ENCODE measurements around the gene DMD. TPM values are rescaled to one million over a fixed set of nuclear protein-coding genes. Genes with fewer than 3 reads are reported as not detected.

The DMD gene
- total RNA-seq, 1 experiment from 2014 or later, result 2.2 TPM

- in situ Hi-C loops (cut with HindIII; ENCODE audit: low pct_unique_long_range_greater_than_20kb, low sequenced_read_pairs) (no loop called here), intact Hi-C loops (cut with micrococcal nuclease; ENCODE audit: unreplicated experiment) (no loop called here)
- H3K27me3 ChIP-seq (ENCODE audit: control insufficient read depth, insufficient read depth, low read length), result no peaks in the 10 kb centered on the region
- no peaks in the 10 kb centered on the region for H3K36me3 ChIP-seq (ENCODE audit: control insufficient read depth, insufficient read depth, low read length)
- no peak overlapping the region for H3K27ac ChIP-seq (ENCODE audit: low read length)
- ATAC-seq (no peak), DNase-seq (ENCODE audit: low read depth, low spot score) (no peak)
- no TSS peak for BruUV-seq (replicated peaks)
- no peak for TF ChIP-seq REST (IDR thresholded peaks at IDR 0.05; ENCODE audit: insufficient read depth in 1 of 2, low read depth in 2 of 2, low read length in 1 of 2)
- no peak for TF ChIP-seq TCF7L2 (IDR thresholded peaks at IDR 0.05; ENCODE audit: low read depth, low read length)
- no peak for TF ChIP-seq SIN3A (IDR thresholded peaks at IDR 0.05; ENCODE audit: borderline replicate concordance, insufficient read depth, low read depth, low read length)
- no peak for TF ChIP-seq POLR2AphosphoS5 (IDR thresholded peaks at IDR 0.05; ENCODE audit: low read depth, low read length)
- TF ChIP-seq CTCF (IDR thresholded peaks at IDR 0.05), result no peak
- H3K9me3 ChIP-seq (ENCODE audit: control insufficient read depth, insufficient read depth, low read depth, low read length), result no peaks in the 10 kb centered on the region
- H3K4me1 ChIP-seq (ENCODE audit: control insufficient read depth, insufficient read depth, low read length), result no peaks in the 10 kb centered on the region
- ChIA-PET POLR2A (no interaction called here), CTCF (no interaction called here)
- no peak overlapping the region for H3K4me3 ChIP-seq (ENCODE audit: low read depth in 2 of 2, low read length in 2 of 2)
These were observed 386.3 kb downstream of the DMD start for GRCh38 chrX:32825009-32825408.

- ATAC-seq (no peak), DNase-seq (ENCODE audit: low read depth, low spot score) (no peak)
- no peaks in the 10 kb centered on the region for H3K36me3 ChIP-seq (ENCODE audit: control insufficient read depth, insufficient read depth, low read length)
- intact Hi-C loops (cut with micrococcal nuclease; ENCODE audit: unreplicated experiment), result no loop called here
- ChIA-PET CTCF (no interaction called here), POLR2A (no interaction called here)
- no peak for TF ChIP-seq TCF7L2 (IDR thresholded peaks at IDR 0.05; ENCODE audit: low read depth, low read length)
- no peak for TF ChIP-seq SIN3A (IDR thresholded peaks at IDR 0.05; ENCODE audit: borderline replicate concordance, insufficient read depth, low read depth, low read length)
- no peak for TF ChIP-seq POLR2AphosphoS5 (IDR thresholded peaks at IDR 0.05; ENCODE audit: low read depth, low read length)
- no peak for TF ChIP-seq CTCF (IDR thresholded peaks at IDR 0.05)
- TF ChIP-seq REST (IDR thresholded peaks at IDR 0.05; ENCODE audit: insufficient read depth in 1 of 2, low read depth in 2 of 2, low read length in 1 of 2), result no peak
- BruUV-seq (replicated peaks), result no TSS peak
- no peaks in the 10 kb centered on the region for H3K9me3 ChIP-seq (ENCODE audit: control insufficient read depth, insufficient read depth, low read depth, low read length)
- H3K4me3 ChIP-seq (ENCODE audit: low read depth in 2 of 2, low read length in 2 of 2), result no peak overlapping the region
- in situ Hi-C loops (cut with HindIII; ENCODE audit: low pct_unique_long_range_greater_than_20kb, low sequenced_read_pairs), result no loop called here
- no peaks in the 10 kb centered on the region for H3K4me1 ChIP-seq (ENCODE audit: control insufficient read depth, insufficient read depth, low read length)
- H3K27me3 ChIP-seq (ENCODE audit: control insufficient read depth, insufficient read depth, low read length), result no peaks in the 10 kb centered on the region
- no peak overlapping the region for H3K27ac ChIP-seq (ENCODE audit: low read length)
These were observed 407.3 kb downstream of the DMD start for GRCh38 chrX:32804034-32804433.

Data from Panc1 (cell line).